GM15510 (cell line): Measurements from ENCODE around the gene RAB27A.
A peak's percentile ranks its signal among the peaks of the same experiment; 100 is the strongest.

Experiments used
- POLR2A ChIP-seq: IDR thresholded peaks from 3 replicates; pipeline ENCODE4 v1.6.1; 2011; ENCODE audit warnings: borderline replicate concordance; ENCODE audit not compliant: insufficient read length; ENCODE audit errors: extremely low read depth

Gene RAB27A

GRCh38 chr15:55289746-55290527, at the start of gene RAB27A:
Gene RAB27A, minus strand, starts transcription at chr15:55289813. Its CDS starts 54,879 bp downstream, at chr15:55234934.
- peak; percentile 52 for TF ChIP-seq POLR2A

- no peak for TF ChIP-seq POLR2A
These were observed 47.5 kb upstream of the RAB27A start for GRCh38 chr15:55337160-55337559.

- TF ChIP-seq POLR2A, result no peak
These were observed 45.4 kb upstream of the RAB27A start for GRCh38 chr15:55334997-55335396.

- TF ChIP-seq POLR2A, result no peak
These were observed 44.8 kb upstream of the RAB27A start for GRCh38 chr15:55334371-55334770.

- no peak for TF ChIP-seq POLR2A
These were observed 37.8 kb upstream of the RAB27A start for GRCh38 chr15:55327387-55327786.

GRCh38 chr15:55322467-55322866, 32.9 kb upstream of the RAB27A start:
- TF ChIP-seq POLR2A, result no peak

GRCh38 chr15:55320963-55321362, 31.4 kb upstream of the RAB27A start:
- no peak for TF ChIP-seq POLR2A

- no peak for TF ChIP-seq POLR2A
These were observed 30.6 kb upstream of the RAB27A start for GRCh38 chr15:55320238-55320550.

GRCh38 chr15:55319537-55320237, 30.1 kb upstream of the RAB27A start:
- TF ChIP-seq POLR2A, result no peak

- peak; percentile 61 for TF ChIP-seq POLR2A
These were observed 29.2 kb upstream of the RAB27A start, which contains the start of the genes PIGB and PIGBOS1 for GRCh38 chr15:55318588-55319494. Gene PIGB, plus strand, starts transcription at chr15:55319222. Its CDS starts 29 bp downstream, at chr15:55319251. Gene PIGBOS1, minus strand, starts transcription at chr15:55319123. Its CDS starts 1,331 bp downstream, at chr15:55317792.

GRCh38 chr15:55297315-55297714, 7.7 kb upstream of the RAB27A start:
- no peak for TF ChIP-seq POLR2A

GRCh38 chr15:55290528-55291057, 980 bp upstream of the RAB27A start:
- TF ChIP-seq POLR2A, result no peak

GRCh38 chr15:55289011-55289745, 435 bp downstream of the RAB27A start:
- no peak for TF ChIP-seq POLR2A

GRCh38 chr15:55288006-55288717, 1.5 kb downstream of the RAB27A start:
- TF ChIP-seq POLR2A, result no peak

- TF ChIP-seq POLR2A, result no peak
These were observed 5.2 kb downstream of the RAB27A start for GRCh38 chr15:55284426-55284825.
